ENCODE results near the gene TLX2. TPM values are rescaled to one million over a fixed set of nuclear protein-coding genes. Genes with fewer than 3 reads are reported as not detected.

TLX2 gene
- total and polyA plus RNA-seq, 12 donors: not detected

- WGBS, 2 donors: 55 to 72% methylated on average over 1 of the region's 1 CpG
- Histone ChIP-seq H3K4me1 (peaks cover 0 to 22% (median 7%) of the 10 kb centered on the region in 9 donors), H3K36me3 (no peaks in the 10 kb centered on the region), H3K9me3 (no peaks in the 10 kb centered on the region), H3K4me3 (no peak overlapping the region), H3K27me3 (peaks cover 0 to 1% (median 0%) of the 10 kb centered on the region in 7 donors), H3K27ac (no peak overlapping the region)
- intact Hi-C loops (cut with DNase I): no loop called here
- no peak for TF ChIP-seq CTCF (IDR thresholded peaks at IDR 0.05)
- no peak for DNase-seq
- ATAC-seq: peak in 2 of 8 donors; percentile 35 to 54
Measured at GRCh38 chr2:74542978-74543377, 28.7 kb downstream of the TLX2 start.

- Histone ChIP-seq H3K9me3 (no peaks in the 10 kb centered on the region), H3K27me3 (peaks cover 0 to 16% (median 0%) of the 10 kb centered on the region in 7 donors), H3K4me1 (peaks cover 7 to 35% (median 15%) of the 10 kb centered on the region in 9 donors), H3K4me3 (no peak overlapping the region), H3K27ac (no peak overlapping the region), H3K36me3 (no peaks in the 10 kb centered on the region)
- intact Hi-C loops (cut with DNase I): loop anchor here in 1 of 10 donors (5.0 kb wide), 1 partner anchor 43 kb away; no protein-coding TSS in a partner anchor
- 88 to 90% methylated on average over 3 of the region's 3 CpGs for WGBS, 2 donors
- ATAC-seq (no peak), DNase-seq (no peak)
- TF ChIP-seq CTCF (IDR thresholded peaks at IDR 0.05): no peak
Measured at GRCh38 chr2:74544634-74545033, 30.4 kb downstream of the TLX2 start.

GRCh38 chr2:74546004-74546403, 31.8 kb downstream of the TLX2 start:
- H3K4me1 ChIP-seq: peaks cover 3 to 27% (median 17%) of the 10 kb centered on the region in 9 donors
- intact Hi-C loops (cut with DNase I): loop anchor here in 1 of 10 donors (5.0 kb wide), 1 partner anchor 41 kb away; no protein-coding TSS in a partner anchor
- DNase-seq: no peak

GRCh38 chr2:74548285-74548899, 34.1 kb downstream of the TLX2 start:
- Histone ChIP-seq H3K9me3 (no peaks in the 10 kb centered on the region), H3K4me3 (peak overlapping the region; percentile 22 to 82 (median 68)), H3K27me3 (peaks cover 0 to 19% (median 0%) of the 10 kb centered on the region in 7 donors), H3K36me3 (no peaks in the 10 kb centered on the region), H3K4me1 (peaks cover 3 to 28% (median 19%) of the 10 kb centered on the region in 9 donors), H3K27ac (peak overlapping the region; percentile 57 to 92 (median 80))
- intact Hi-C loops (cut with DNase I): loop anchor here in 1 of 10 donors (5.0 kb wide), 1 partner anchor 39 kb away; no protein-coding TSS in a partner anchor
- peak in 2 of 8 donors; percentile 0 to 2 for ATAC-seq
- DNase-seq: no peak
- TF ChIP-seq CTCF (IDR thresholded peaks at IDR 0.05): no peak
- WGBS, 2 donors: 12% methylated on average over 23 to 26 of the region's 26 CpGs

More at GRCh38 chr2:74546004-74546403, 31.8 kb downstream of the TLX2 start:
- no peak for ATAC-seq
- Histone ChIP-seq H3K4me3 (no peak overlapping the region), H3K36me3 (no peaks in the 10 kb centered on the region), H3K27me3 (peaks cover 0 to 19% (median 0%) of the 10 kb centered on the region in 7 donors), H3K9me3 (no peaks in the 10 kb centered on the region), H3K27ac (no peak overlapping the region)
- 74 to 82% methylated on average over 3 of the region's 3 CpGs for WGBS, 2 donors
- TF ChIP-seq CTCF (IDR thresholded peaks at IDR 0.05): no peak

Data from heart right ventricle (tissue), 16 donors.